Glomerular visceral epithelial cell (primary cell): Measurements from ENCODE around the gene WAPL.
"Not testable (repeated sequence)": the region's sequence is repeated elsewhere in the genome, so short reads cannot be mapped to it uniquely, and the experiment has no call there.

ENCODE experiments used
- DNase-seq: peaks from one replicate; pipeline ENCODE4 v3.0.0-alpha.2; 2016; ENCODE audit errors: extremely low spot score

WAPL gene

GRCh38 chr10:86521678-86522509 lies at the start of gene WAPL:
Gene WAPL, minus strand, starts transcription at chr10:86521792. Its CDS starts 3,723 bp downstream, at chr10:86518069.
- DNase-seq: peak; percentile 94

GRCh38 chr10:86569335-86569734 lies 47.7 kb upstream of the WAPL start:
- no peak for DNase-seq

GRCh38 chr10:86566518-86566917 lies 44.9 kb upstream of the WAPL start:
- not testable (repeated sequence) for DNase-seq

GRCh38 chr10:86563338-86563737 lies 41.7 kb upstream of the WAPL start:
- not testable (repeated sequence) for DNase-seq

- not testable (repeated sequence) for DNase-seq
These were observed 37.1 kb upstream of the WAPL start for GRCh38 chr10:86558695-86559094.

- no peak for DNase-seq
These were observed 35.5 kb upstream of the WAPL start for GRCh38 chr10:86556933-86557649.

- DNase-seq: no peak
These were observed 34.9 kb upstream of the WAPL start for GRCh38 chr10:86556532-86556931.

GRCh38 chr10:86553639-86554038 lies 32.0 kb upstream of the WAPL start:
- no peak for DNase-seq

- DNase-seq: no peak
These were observed 31.6 kb upstream of the WAPL start for GRCh38 chr10:86553213-86553612.

- no peak for DNase-seq
These were observed 25.7 kb upstream of the WAPL start for GRCh38 chr10:86547296-86547695.

- peak; percentile 15 for DNase-seq
These were observed 23.5 kb upstream of the WAPL start for GRCh38 chr10:86545101-86545500.

- no peak for DNase-seq
These were observed 18.4 kb upstream of the WAPL start for GRCh38 chr10:86540016-86540415.

GRCh38 chr10:86538547-86538946 lies 17.0 kb upstream of the WAPL start:
- no peak for DNase-seq

GRCh38 chr10:86538040-86538439 lies 16.4 kb upstream of the WAPL start:
- not testable (repeated sequence) for DNase-seq

GRCh38 chr10:86536294-86536861 lies 14.8 kb upstream of the WAPL start:
- DNase-seq: no peak

GRCh38 chr10:86535132-86535882 lies 13.7 kb upstream of the WAPL start:
- no peak for DNase-seq

- DNase-seq: no peak
These were observed 11.7 kb upstream of the WAPL start for GRCh38 chr10:86533328-86533727.

- DNase-seq: not testable (repeated sequence)
These were observed 7.1 kb upstream of the WAPL start for GRCh38 chr10:86528736-86529135.

GRCh38 chr10:86526606-86527005 lies 5.0 kb upstream of the WAPL start:
- no peak for DNase-seq

GRCh38 chr10:86525713-86526112 lies 4.1 kb upstream of the WAPL start:
- not testable (repeated sequence) for DNase-seq

GRCh38 chr10:86524225-86524962 lies 2.8 kb upstream of the WAPL start:
- DNase-seq: no peak
